ENCODE results near the gene ATG10.
"Not testable (repeated sequence)": the region's sequence is repeated elsewhere in the genome, so short reads cannot be mapped to it uniquely, and the experiment has no call there.

ATG10 gene

GRCh38 chr5:82139837-82140236 is 168.0 kb downstream of the ATG10 start:
- FAIRE-seq = not testable (repeated sequence)

- no peak for FAIRE-seq
Measured at GRCh38 chr5:82142217-82142841, 170.5 kb downstream of the ATG10 start.

GRCh38 chr5:82142928-82143577 is 171.2 kb downstream of the ATG10 start:
- FAIRE-seq = no peak

- no peak for FAIRE-seq
Measured at GRCh38 chr5:82147860-82148573, 176.2 kb downstream of the ATG10 start.

GRCh38 chr5:82149434-82149833 is 177.6 kb downstream of the ATG10 start:
- no peak for FAIRE-seq

GRCh38 chr5:82150559-82150958 is 178.7 kb downstream of the ATG10 start:
- no peak for FAIRE-seq

- no peak for FAIRE-seq
Measured at GRCh38 chr5:82151204-82151603, 179.4 kb downstream of the ATG10 start.

GRCh38 chr5:82151662-82152061 is 179.8 kb downstream of the ATG10 start:
- FAIRE-seq = no peak

GRCh38 chr5:82152978-82153481 is 181.2 kb downstream of the ATG10 start:
- FAIRE-seq = no peak

GRCh38 chr5:82154776-82155175 is 183.0 kb downstream of the ATG10 start:
- FAIRE-seq = no peak

GRCh38 chr5:82155305-82155704 is 183.5 kb downstream of the ATG10 start:
- FAIRE-seq = no peak

- no peak for FAIRE-seq
Measured at GRCh38 chr5:82156874-82157273, 185.1 kb downstream of the ATG10 start.

- no peak for FAIRE-seq
Measured at GRCh38 chr5:82158755-82159413, 187.1 kb downstream of the ATG10 start.

GRCh38 chr5:82160948-82161347 is 189.1 kb downstream of the ATG10 start:
- FAIRE-seq = no peak

- no peak for FAIRE-seq
Measured at GRCh38 chr5:82162573-82162972, 190.8 kb downstream of the ATG10 start.

GRCh38 chr5:82163452-82164175 is 191.8 kb downstream of the ATG10 start:
- no peak for FAIRE-seq

- FAIRE-seq = no peak
Measured at GRCh38 chr5:82164176-82164976, 192.6 kb downstream of the ATG10 start.

- FAIRE-seq = no peak
Measured at GRCh38 chr5:82164977-82165713, 193.3 kb downstream of the ATG10 start.

- peak; percentile 63 for FAIRE-seq
Measured at GRCh38 chr5:82165740-82166530, 194.1 kb downstream of the ATG10 start.

- no peak for FAIRE-seq
Measured at GRCh38 chr5:82167372-82167935, 195.6 kb downstream of the ATG10 start.

All from A204.1 (cell line).